Ovary (tissue), 9 donors: Measurements from ENCODE around the gene ZMYND10. TPM values are rescaled to one million over a fixed set of nuclear protein-coding genes. Genes with fewer than 3 reads are reported as not detected.

Experiments
- DNase-seq, 5 donors: peaks; one replicate each; pipeline ENCODE4 v3.0.0-alpha.2; 2019 to 2020
- H3K27ac ChIP-seq, 2 donors: fragments of 200-600 bp; one replicate each; pipeline versions ENCODE4 v1.5.1 to v1.8.0; 2019 to 2022
- H3K27me3 ChIP-seq: fragments of 200-600 bp; one replicate; pipeline ENCODE4 v1.8.0; 2022
- H3K36me3 ChIP-seq: fragments of 200-600 bp; sonication (generic); one replicate; pipeline ENCODE4 v1.5.1; 2019
- H3K4me1 ChIP-seq: one replicate; pipeline ENCODE4 v1.8.1; 2013; ENCODE audit warnings: mild to moderate bottlenecking, moderate library complexity; ENCODE audit not compliant: insufficient read depth
- H3K4me3 ChIP-seq: fragments of 200-600 bp; sonication (generic); one replicate; pipeline ENCODE4 v1.5.1; 2017
- H3K9me3 ChIP-seq, 2 donors: fragments of 200-600 bp in 1 of 2; sonication (generic) in 1 of 2; one replicate each; pipeline versions ENCODE4 v1.5.1 to v1.8.1; 2013 to 2019; ENCODE audit warnings: mild to moderate bottlenecking in 1 of 2, moderate library complexity in 1 of 2
- CTCF ChIP-seq, 3 donors: fragments of 450-650 bp in 2 of 3; fragments of 200-600 bp in 1 of 3; IDR thresholded peaks; one replicate each; pipeline versions ENCODE4 v1.5.1 to v1.8.0; 2016 to 2022; ENCODE audit warnings: antibody characterized with exemption in 3 of 3, mild to moderate bottlenecking in 1 of 3
- EP300 ChIP-seq: sonication (generic); formaldehyde crosslinking; IDR thresholded peaks from one replicate; pipeline ENCODE4 v1.6.1; 2017; ENCODE audit warnings: antibody characterized with exemption
- POLR2A ChIP-seq: fragments of 450-650 bp; IDR thresholded peaks from one replicate; pipeline ENCODE4 v1.6.1; 2017; ENCODE audit warnings: antibody characterized with exemption, mild to moderate bottlenecking, moderate library complexity
- WGBS, 3 donors: extraction: QIAGEN DNeasy Blood & Tissue Kit in 1 of 3; methylation state at CpG; one replicate each; pipeline versions ENCODE4 v1.1.5 to v1.1.7; 2013 to 2017; 5-methylcytosine and 5-hydroxymethylcytosine counted together
- intact Hi-C, 4 donors: fragments of 100-400 bp; cut with DNase I; formaldehyde crosslinking; loops; one replicate each; pipeline versions ENCODE4 v1.11.0 to v1.15.1; 2022 to 2023
- polyA plus RNA-seq, 2 donors: library from polyadenylated mRNA; stranded (reverse); fragments of 200-250 nt in 1 of 2; fragments of 350-450 nt in 1 of 2; fragmentation: Illumina TruSeq in 1 of 2; extraction: RNeasy Lipid Tissue Mini Kit (QIAGEN cat#74804) in 1 of 2; gene quantifications; one replicate each; pipeline ENCODE4 v1.2.3, GENCODE V29; 2013 to 2014
- total RNA-seq, 7 donors: library from RNA; depleted of rRNA in 2 of 7; stranded (reverse); fragments of >200 nt in 2 of 7; fragmentation: NEBNext Ultra II Directional in 3 of 7; extraction: Animal tissue kit (Norgen Biotek cat#: 25700) in 3 of 7; gene quantifications; one replicate each; pipeline versions ENCODE4 v1.1.0 to v1.2.4, GENCODE V29; 2016 to 2023
- donor health status: DM: no; HTN: no; CAD: no; lungs with moderate emphysema.
- donor health status: DM: no; HTN: no; CAD: no.
- donor health status: Bipolar disorder and iron deficiency.
- donor health status: DM: yes; HTN: yes; CAD: no.
- donor health status: DM: no; HTN: no; CAD: no.
- donor health status: DM: yes; HTN: yes; CAD: no.

Gene ZMYND10
- total and polyA plus RNA-seq, 9 donors: 0.50 to 75.1 (median 3.0) TPM

- Histone ChIP-seq H3K4me3 (no peak overlapping the region), H3K27ac (no peak overlapping the region), H3K27me3 (no peaks in the 10 kb centered on the region), H3K9me3 (no peaks in the 10 kb centered on the region), H3K4me1 (no peaks in the 10 kb centered on the region), H3K36me3 (no peaks in the 10 kb centered on the region)
- intact Hi-C loops: loop anchor here in 2 of 4 donors (10.0 kb wide), 2 partner anchors 162 to 172 kb away; no protein-coding TSS in a partner anchor
- DNase-seq: no peak
- TF ChIP-seq POLR2A (no peak), CTCF (IDR thresholded peaks at IDR 0.05) (no peak), EP300 (no peak)
- 51 to 65% (median 59%) methylated on average over 8 of the region's 8 CpGs for WGBS, 3 donors
Observed at GRCh38 chr3:50372349-50372748, 26.8 kb upstream of the ZMYND10 start.

GRCh38 chr3:50371133-50371685, 25.7 kb upstream of the ZMYND10 start:
- no peaks in the 10 kb centered on the region for H3K27me3 ChIP-seq
- WGBS, 3 donors: 84 to 90% (median 85%) methylated on average over 3 of the region's 3 CpGs
- no peak overlapping the region for H3K4me3 ChIP-seq
- no peaks in the 10 kb centered on the region for H3K9me3 ChIP-seq
- intact Hi-C loops: loop anchor here in 2 of 4 donors (10.0 kb wide), 2 partner anchors 164 to 174 kb away; no protein-coding TSS in a partner anchor
- no peaks in the 10 kb centered on the region for H3K4me1 ChIP-seq
- no peaks in the 10 kb centered on the region for H3K36me3 ChIP-seq
- no peak overlapping the region for H3K27ac ChIP-seq
- DNase-seq: no peak
- no peak for TF ChIP-seq POLR2A
- TF ChIP-seq EP300: no peak
- TF ChIP-seq CTCF (IDR thresholded peaks at IDR 0.05): no peak

GRCh38 chr3:50370594-50370993, 25.1 kb upstream of the ZMYND10 start:
- 29 to 32% (median 30%) methylated on average over 14 of the region's 14 CpGs for WGBS, 3 donors
- H3K36me3 ChIP-seq: no peaks in the 10 kb centered on the region
- DNase-seq: no peak

GRCh38 chr3:50369012-50369670, 23.6 kb upstream of the ZMYND10 start:
- TF ChIP-seq CTCF (IDR thresholded peaks at IDR 0.05) (no peak), EP300 (no peak), POLR2A (no peak)
- no peaks in the 10 kb centered on the region for H3K9me3 ChIP-seq
- H3K27ac ChIP-seq: no peak overlapping the region
- peaks cover 8% of the 10 kb centered on the region for H3K4me1 ChIP-seq
- intact Hi-C loops: loop anchor here in 1 of 4 donors (10.0 kb wide), 1 partner anchor 1136 kb away; the partner anchor contains the start of gene DCAF1
- DNase-seq: no peak
- H3K4me3 ChIP-seq: no peak overlapping the region
- WGBS, 3 donors: 58 to 66% (median 59%) methylated on average over 9 of the region's 9 CpGs
- H3K36me3 ChIP-seq: no peaks in the 10 kb centered on the region
- no peaks in the 10 kb centered on the region for H3K27me3 ChIP-seq

More at GRCh38 chr3:50370594-50370993, 25.1 kb upstream of the ZMYND10 start:
- TF ChIP-seq CTCF (IDR thresholded peaks at IDR 0.05) (no peak), EP300 (no peak), POLR2A (no peak)
- H3K4me3 ChIP-seq: no peak overlapping the region
- no peak overlapping the region for H3K27ac ChIP-seq
- H3K4me1 ChIP-seq: peaks cover 2% of the 10 kb centered on the region
- H3K27me3 ChIP-seq: no peaks in the 10 kb centered on the region
- H3K9me3 ChIP-seq: no peaks in the 10 kb centered on the region
- intact Hi-C loops: loop anchor here in 2 of 4 donors (10.0 kb wide), 2 partner anchors 164 to 174 kb away; no protein-coding TSS in a partner anchor
